B cell (primary cell): ENCODE measurements around the gene RAB24.

Source experiments
- EZH2 ChIP-seq: IDR thresholded peaks from 2 replicates; pipeline ENCODE4 v1.6.1; 2012; ENCODE audit warnings: borderline replicate concordance, low read depth, mild to moderate bottlenecking, moderate library complexity, low read length; ENCODE audit not compliant: insufficient read depth, poor library complexity, severe bottlenecking
- TF ChIP-seq, protein P1 (sequence below): fragments of 200-600 bp; IDR thresholded peaks from one replicate; pipeline ENCODE4 v1.8.0; 2022; ENCODE audit warnings: antibody characterized with exemption, mild to moderate bottlenecking

DNA sequence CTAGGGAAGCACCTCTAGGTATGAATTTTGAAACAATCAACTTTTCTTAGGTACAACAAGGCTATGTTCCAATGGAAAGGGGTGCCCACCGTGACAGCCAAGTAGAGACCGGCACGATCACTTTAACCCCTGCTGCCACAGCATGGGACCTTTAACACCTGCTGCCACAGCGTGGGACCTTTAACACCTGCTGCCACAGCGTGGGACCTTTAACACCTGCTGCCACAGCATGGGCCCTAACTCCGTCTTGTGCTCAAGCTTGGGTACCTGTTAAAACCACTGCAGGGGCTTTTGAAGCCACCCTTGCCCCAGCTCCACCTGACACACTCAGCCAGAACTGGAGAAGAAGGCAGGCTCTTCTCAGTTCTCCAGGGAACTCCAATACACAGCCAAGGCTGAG is 26.4 kb upstream of the RAB24 start:
- TF ChIP-seq, protein P1, sequence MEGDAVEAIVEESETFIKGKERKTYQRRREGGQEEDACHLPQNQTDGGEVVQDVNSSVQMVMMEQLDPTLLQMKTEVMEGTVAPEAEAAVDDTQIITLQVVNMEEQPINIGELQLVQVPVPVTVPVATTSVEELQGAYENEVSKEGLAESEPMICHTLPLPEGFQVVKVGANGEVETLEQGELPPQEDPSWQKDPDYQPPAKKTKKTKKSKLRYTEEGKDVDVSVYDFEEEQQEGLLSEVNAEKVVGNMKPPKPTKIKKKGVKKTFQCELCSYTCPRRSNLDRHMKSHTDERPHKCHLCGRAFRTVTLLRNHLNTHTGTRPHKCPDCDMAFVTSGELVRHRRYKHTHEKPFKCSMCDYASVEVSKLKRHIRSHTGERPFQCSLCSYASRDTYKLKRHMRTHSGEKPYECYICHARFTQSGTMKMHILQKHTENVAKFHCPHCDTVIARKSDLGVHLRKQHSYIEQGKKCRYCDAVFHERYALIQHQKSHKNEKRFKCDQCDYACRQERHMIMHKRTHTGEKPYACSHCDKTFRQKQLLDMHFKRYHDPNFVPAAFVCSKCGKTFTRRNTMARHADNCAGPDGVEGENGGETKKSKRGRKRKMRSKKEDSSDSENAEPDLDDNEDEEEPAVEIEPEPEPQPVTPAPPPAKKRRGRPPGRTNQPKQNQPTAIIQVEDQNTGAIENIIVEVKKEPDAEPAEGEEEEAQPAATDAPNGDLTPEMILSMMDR = no peak
- TF ChIP-seq EZH2 = no peak
